GM19395 (cell line): ENCODE measurements around the gene GLCCI1.
"Not testable (repeated sequence)": the region's sequence is repeated elsewhere in the genome, so short reads cannot be mapped to it uniquely, and the experiment has no call there.

Source experiments
- ATAC-seq: cut with Tn5 transposase; IDR thresholded peaks from one replicate; pipeline ENCODE4 v1.9.1; 2021; ENCODE audit warnings: mild to moderate bottlenecking, moderate library complexity; ENCODE audit not compliant: unreplicated experiment

Gene GLCCI1

GRCh38 chr7:7984424-7984823 is 15.8 kb downstream of the GLCCI1 start:
- ATAC-seq: no peak

- no peak for ATAC-seq
Observed at GRCh38 chr7:7988706-7989105, 20.1 kb downstream of the GLCCI1 start.

GRCh38 chr7:7989133-7989532 is 20.5 kb downstream of the GLCCI1 start:
- ATAC-seq: no peak

GRCh38 chr7:7989616-7990440 is 21.2 kb downstream of the GLCCI1 start:
- ATAC-seq: no peak

DNA sequence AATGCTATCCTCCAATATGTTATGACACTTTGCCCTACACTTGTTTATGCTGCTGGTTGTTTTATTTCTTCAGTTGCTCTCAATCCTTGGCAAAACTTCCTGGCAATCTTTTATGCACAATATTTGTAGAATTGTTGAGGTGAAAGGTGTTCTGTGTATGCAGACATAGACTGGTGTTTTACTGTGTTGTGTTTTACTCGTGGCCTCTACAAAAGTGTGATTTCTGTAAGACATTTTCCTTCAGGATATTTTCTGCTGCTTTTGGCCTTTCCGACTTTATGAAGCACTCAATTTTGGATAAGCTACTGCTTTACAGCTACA is 21.8 kb downstream of the GLCCI1 start:
- ATAC-seq: no peak

- ATAC-seq: no peak
Observed at GRCh38 chr7:7992506-7992905, 23.9 kb downstream of the GLCCI1 start.

DNA sequence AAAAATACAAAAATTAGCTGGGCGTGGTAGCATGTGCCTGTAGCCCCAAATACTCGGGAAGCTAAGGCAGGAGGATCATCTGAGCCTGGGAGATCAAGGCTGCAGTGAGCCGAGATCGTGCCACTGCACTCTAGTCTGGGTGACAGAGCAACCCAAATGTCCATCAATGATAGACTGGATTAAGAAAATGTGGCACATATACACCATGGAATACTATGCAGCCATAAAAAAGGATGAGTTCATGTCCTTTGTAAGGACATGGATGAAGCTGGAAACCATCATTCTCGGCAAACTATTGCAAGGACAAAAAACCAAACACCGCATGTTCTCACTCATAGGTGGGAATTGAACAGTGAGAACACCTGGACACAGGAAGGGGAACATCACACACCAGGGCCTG is 26.8 kb downstream of the GLCCI1 start:
- ATAC-seq: not testable (repeated sequence)

DNA sequence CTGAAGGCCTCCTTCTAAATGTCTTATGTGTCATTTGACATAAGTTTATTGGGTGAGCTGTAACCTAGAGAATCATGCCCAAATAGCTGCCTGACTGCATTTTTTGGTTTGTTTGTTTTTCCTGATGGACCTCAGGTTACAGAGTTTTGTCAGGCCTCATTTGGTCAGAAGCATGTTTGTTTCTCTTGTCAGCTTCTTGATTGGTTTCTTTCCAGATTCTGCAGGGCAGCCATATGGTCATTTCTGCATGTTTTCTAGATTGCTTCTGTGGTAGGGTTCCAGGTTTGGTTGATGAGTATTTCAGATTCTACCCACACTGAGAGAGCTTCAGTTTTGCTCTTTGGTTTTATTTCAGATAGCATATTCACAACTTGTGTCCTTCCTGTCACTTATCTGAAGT is 28.0 kb downstream of the GLCCI1 start:
- peak; percentile 58 for ATAC-seq

- ATAC-seq: no peak
Observed at GRCh38 chr7:8000315-8000941, 31.8 kb downstream of the GLCCI1 start.

DNA sequence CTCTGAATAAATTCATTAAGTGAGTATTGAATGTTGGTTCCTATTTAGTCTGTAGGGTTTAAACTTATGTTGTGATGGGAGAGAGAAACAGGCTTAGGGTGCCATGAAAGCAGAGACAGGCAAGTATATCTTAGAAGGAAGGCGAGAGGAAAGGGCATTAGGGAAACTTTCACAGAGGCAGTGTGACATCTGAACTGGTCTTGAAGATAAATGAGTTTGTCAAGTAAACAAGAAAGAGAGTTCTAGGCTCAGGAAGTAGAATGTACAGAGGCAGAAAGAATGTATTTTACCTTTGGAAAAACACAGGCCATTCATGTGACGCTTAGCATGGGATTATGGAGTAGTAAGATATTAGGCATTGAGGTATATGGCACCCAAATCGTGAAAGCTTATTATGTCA is 34.5 kb downstream of the GLCCI1 start:
- no peak for ATAC-seq

DNA sequence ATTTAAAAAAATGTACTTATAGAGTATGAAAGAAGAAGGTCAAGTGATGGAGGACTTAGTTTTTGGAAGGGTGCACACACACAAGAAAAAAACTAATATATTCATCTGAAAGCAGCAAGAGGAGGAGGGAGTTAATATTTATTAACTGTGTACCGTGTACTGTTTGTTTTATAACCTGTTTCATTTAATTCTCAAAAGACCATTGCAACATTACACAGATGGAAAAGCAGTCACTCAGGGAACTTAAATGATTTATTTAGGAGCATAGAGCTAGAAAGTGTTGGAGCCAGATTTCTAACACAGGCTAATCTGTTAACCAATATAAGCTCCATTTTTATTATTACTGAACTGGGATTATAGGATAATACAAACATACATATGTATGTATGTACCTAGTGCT is 36.7 kb downstream of the GLCCI1 start:
- no peak for ATAC-seq

DNA sequence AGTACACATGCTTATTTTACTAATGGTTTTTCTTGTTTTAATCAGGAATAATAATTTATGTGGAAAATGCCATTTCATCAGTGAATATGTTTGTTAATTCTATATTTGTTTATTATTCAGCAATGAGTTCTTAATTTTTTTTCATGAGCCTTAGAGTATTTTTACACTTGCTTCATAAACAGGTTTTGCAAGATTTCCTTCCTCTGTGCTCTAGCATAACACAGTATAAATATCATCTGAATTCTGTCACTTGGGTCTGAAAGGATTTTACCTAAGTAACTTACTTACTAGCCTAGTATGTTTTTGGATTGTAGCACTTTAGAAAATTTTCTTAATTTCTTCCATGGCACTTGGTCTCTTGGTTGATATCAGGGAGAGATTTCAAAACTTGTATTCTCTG is 45.8 kb downstream of the GLCCI1 start:
- no peak for ATAC-seq

DNA sequence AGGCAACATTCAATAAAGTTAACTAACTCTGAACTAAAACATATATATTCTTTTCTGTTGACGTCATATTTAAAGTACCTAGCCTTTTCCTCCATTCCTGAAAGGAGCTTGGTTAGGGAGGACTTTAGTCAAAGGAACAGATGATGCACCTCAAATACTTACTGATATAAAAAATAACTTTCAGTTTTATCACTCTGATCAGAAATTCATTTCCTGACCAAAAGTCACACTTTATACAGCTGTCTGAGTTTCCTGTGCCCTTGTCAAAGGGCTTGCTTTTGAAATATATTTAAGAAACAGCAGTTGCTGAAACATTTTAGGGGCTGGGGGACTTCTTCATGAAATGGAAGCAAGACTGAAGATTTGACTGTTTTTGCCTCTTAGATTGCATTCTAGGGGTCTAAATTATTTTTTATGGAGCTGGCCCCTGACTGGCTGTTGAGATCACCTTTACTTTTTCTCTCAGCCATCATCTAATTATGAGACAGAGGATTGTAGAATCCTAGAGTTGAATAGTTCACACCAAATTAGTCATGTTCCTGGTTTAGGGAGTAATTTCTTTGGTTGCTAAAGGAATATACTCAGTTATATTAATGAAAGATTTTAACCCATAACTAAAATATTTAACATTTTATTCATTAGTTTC is 46.6 kb downstream of the GLCCI1 start:
- no peak for ATAC-seq

DNA sequence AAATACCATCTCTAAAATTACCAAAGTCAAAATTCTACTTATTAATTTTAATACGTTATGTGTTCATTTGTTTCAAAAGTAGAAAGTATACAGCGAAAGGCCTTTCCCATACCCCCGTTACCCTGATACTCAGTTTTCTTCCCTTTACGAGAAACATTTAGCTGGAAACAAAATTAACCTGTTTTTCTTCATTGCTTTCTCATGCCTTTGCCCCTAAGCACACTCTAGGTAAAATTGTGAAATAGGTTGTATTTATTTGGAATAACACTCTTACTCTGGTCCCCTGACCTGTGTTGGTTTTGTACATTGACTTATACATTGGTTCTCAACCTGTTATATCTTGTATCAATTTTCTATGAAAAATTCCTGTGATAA is 47.1 kb downstream of the GLCCI1 start:
- no peak for ATAC-seq

DNA sequence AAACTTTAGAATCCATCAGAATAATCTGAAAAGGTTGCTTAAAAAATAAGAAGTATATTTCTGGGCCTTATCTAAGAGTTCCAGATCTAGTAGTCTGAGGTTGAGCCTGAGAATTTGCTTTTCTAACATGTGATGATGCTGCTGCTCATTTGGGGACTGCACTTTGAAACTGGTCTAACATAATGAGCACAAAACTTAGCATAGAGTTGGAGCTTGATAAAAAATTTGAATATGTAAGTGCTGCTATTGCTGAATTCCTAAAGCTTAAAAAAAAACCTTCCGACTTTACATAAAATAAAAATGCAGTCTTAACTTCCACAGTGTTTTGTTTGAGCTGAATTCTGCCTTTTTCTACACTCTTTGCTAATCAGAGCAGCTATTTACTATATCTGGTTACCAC is 48.8 kb downstream of the GLCCI1 start:
- no peak for ATAC-seq

DNA sequence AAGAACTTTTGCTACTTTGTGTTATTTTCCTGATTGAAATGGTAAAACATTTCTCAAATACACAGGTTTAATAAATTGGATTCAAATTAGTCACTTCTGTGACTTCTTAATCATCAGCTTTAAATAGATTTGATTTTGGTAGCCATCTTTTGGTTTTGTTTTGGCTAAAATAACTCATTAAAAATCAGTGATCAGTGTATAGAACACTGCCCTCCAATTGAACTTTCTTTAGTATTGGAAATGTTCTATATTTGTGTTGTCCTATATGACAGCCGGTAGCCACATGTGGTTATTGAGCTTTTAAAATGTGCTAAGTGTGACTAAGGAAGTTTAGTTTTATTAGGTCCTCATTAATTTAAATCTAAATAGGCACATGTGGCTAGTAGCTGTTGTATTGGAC is 50.4 kb downstream of the GLCCI1 start:
- ATAC-seq: no peak

- ATAC-seq: no peak
Observed at GRCh38 chr7:8022628-8023027, 54.0 kb downstream of the GLCCI1 start.

GRCh38 chr7:8035192-8035591 is 66.6 kb downstream of the GLCCI1 start:
- no peak for ATAC-seq

DNA sequence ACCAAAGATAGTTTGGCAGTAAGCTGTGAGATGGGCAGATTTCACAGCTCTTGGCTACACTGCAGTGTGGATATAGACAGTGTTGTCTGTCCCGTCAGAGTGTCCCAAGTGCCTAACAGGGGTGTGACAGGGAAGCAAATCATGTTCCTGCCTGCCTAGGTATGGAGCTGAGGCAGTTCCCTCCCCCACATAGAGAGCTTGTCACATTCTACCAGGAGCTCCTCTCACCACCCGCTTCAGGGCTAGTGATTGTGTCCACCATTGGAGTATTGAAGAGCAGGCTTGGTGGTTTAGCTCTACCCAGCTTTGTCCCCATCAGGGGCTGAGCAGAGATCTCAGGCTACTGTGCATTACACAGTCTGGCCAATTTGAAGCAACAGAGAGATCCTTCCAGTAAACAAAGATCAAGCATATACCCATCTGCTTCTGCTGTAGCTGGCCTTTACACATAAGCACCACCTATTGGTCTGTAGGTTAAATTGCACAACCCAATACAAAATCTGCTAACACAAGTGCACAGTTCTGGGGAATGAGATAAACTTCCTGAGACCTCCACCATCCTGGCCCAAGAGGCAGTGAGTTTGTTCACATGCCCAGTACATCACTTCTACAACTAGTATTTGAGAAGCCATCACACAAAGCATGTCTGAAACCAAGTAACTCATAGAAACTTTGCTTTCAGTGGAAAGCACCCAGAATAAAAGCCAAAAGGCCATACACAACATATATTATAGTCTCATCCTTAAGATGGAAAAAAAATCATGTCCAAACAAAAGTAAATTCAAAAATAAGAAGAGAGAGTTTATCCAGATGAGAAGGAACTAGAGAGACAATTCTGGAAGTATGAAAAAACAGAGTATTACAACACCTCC is 67.3 kb downstream of the GLCCI1 start:
- peak; percentile 70 for ATAC-seq

GRCh38 chr7:8037151-8037550 is 68.6 kb downstream of the GLCCI1 start:
- ATAC-seq: no peak

GRCh38 chr7:8040768-8041369 is 72.3 kb downstream of the GLCCI1 start:
- ATAC-seq: no peak
